CD4-positive, CD25-positive, alpha-beta regulatory T cell (primary cell): ENCODE data around the gene FMN2. TPM values are rescaled to one million over a fixed set of nuclear protein-coding genes. Genes with fewer than 3 reads are reported as not detected.
"Not testable (repeated sequence)": the region's sequence is repeated elsewhere in the genome, so short reads cannot be mapped to it uniquely, and the experiment has no call there.

Experiments
- ATAC-seq, 2 donors: fragments of 150-1000 bp; cut with Tn5 transposase; one replicate each; pipeline ENCODE4 v1.10.0; 2021; ENCODE audit warnings: low read depth in 2 of 2, moderate number of reproducible peaks in 2 of 2, moderate library complexity in 1 of 2
- DNase-seq, 3 donors: peaks; one replicate each; pipeline versions ENCODE4 v3.0.0 to v3.0.0-alpha.2; 2012 to 2022; ENCODE audit warnings: mixed read lengths in 1 of 3
- H3K27ac ChIP-seq: one replicate; pipeline ENCODE4 v1.7.0; 2013; ENCODE audit warnings: mild to moderate bottlenecking, low read length; ENCODE audit not compliant: insufficient read depth, poor library complexity, severe bottlenecking
- H3K27me3 ChIP-seq: one replicate; pipeline ENCODE4 v1.7.0; 2013; ENCODE audit warnings: low read length; ENCODE audit not compliant: control insufficient read depth, insufficient read depth
- H3K36me3 ChIP-seq: one replicate; pipeline ENCODE4 v1.7.0; 2013; ENCODE audit warnings: mild to moderate bottlenecking, low read length, moderate library complexity; ENCODE audit not compliant: control insufficient read depth, insufficient read depth
- H3K4me1 ChIP-seq: 2 replicates; pipeline ENCODE4 v1.7.0; 2013; ENCODE audit warnings: mild to moderate bottlenecking, low read length; ENCODE audit not compliant: insufficient read depth, control insufficient read depth, poor library complexity, severe bottlenecking
- H3K4me3 ChIP-seq: one replicate; pipeline ENCODE4 v1.7.0; 2013; ENCODE audit warnings: low read depth, mild to moderate bottlenecking, low read length, moderate library complexity
- H3K9me3 ChIP-seq, 2 experiments: 1 replicate in 1 of 2; 2 replicates in 1 of 2; pipeline ENCODE4 v1.7.0; 2013; ENCODE audit warnings: low read length in 2 of 2, mild to moderate bottlenecking in 1 of 2, moderate library complexity in 1 of 2; ENCODE audit not compliant: control insufficient read depth in 2 of 2
- H3K27ac Mint-ChIP-seq, 3 donors: one replicate each; pipeline ENCODE4 v1.8.0; 2020 to 2022; ENCODE audit warnings: mild to moderate bottlenecking in 3 of 3, mixed read lengths in 3 of 3, moderate library complexity in 2 of 3
- H3K27me3 Mint-ChIP-seq: one replicate; pipeline ENCODE4 v1.8.0; 2022; ENCODE audit warnings: mild to moderate bottlenecking, mixed read lengths
- H3K36me3 Mint-ChIP-seq: one replicate; pipeline ENCODE4 v1.8.0; 2020; ENCODE audit warnings: mixed read lengths
- H3K4me1 Mint-ChIP-seq, 4 donors: one replicate each; pipeline ENCODE4 v1.8.0; 2020 to 2022; ENCODE audit warnings: mixed read lengths in 4 of 4, mild to moderate bottlenecking in 1 of 4
- H3K4me3 Mint-ChIP-seq, 4 donors: one replicate each; pipeline ENCODE4 v1.8.0; 2020 to 2022; ENCODE audit warnings: mild to moderate bottlenecking in 4 of 4, mixed read lengths in 4 of 4, moderate library complexity in 3 of 4
- H3K9me3 Mint-ChIP-seq, 7 donors: one replicate each; pipeline ENCODE4 v1.8.0; 2020 to 2022; ENCODE audit warnings: mixed read lengths in 7 of 7, mild to moderate bottlenecking in 3 of 7, moderate library complexity in 2 of 7
- polyA plus RNA-seq, 4 donors: library from polyadenylated mRNA; unstranded; fragments of 300-500 nt; fragmentation: Illumina TruSeq; gene quantifications; one replicate each; pipeline ENCODE4 v1.2.3, GENCODE V29; 2021
- total RNA-seq: library from RNA; stranded (reverse); gene quantifications from one replicate; pipeline ENCODE4 v1.2.3, GENCODE V29; 2022

The FMN2 gene
- total and polyA plus RNA-seq, 5 donors from 2014 or later, result not detected

GRCh38 chr1:240319998-240320397 lies 228.3 kb downstream of the FMN2 start:
- Mint-ChIP-seq H3K4me3 (no peak overlapping the region), H3K36me3 (no peaks in the 10 kb centered on the region), H3K27ac (no peak overlapping the region), H3K4me1 (no peaks in the 10 kb centered on the region), H3K27me3 (no peaks in the 10 kb centered on the region), H3K9me3 (peaks cover 4 to 29% (median 12%) of the 10 kb centered on the region in 7 donors)
- ATAC-seq (no peak), DNase-seq (no peak)
- H3K36me3 ChIP-seq, result no peaks in the 10 kb centered on the region
- H3K27me3 ChIP-seq, result no peaks in the 10 kb centered on the region
- no peaks in the 10 kb centered on the region for H3K4me1 ChIP-seq
- no peak overlapping the region for H3K4me3 ChIP-seq
- no peak overlapping the region for H3K27ac ChIP-seq
- H3K9me3 ChIP-seq, result peaks cover 0 to 1% of the 10 kb centered on the region in 2 experiments

DNA sequence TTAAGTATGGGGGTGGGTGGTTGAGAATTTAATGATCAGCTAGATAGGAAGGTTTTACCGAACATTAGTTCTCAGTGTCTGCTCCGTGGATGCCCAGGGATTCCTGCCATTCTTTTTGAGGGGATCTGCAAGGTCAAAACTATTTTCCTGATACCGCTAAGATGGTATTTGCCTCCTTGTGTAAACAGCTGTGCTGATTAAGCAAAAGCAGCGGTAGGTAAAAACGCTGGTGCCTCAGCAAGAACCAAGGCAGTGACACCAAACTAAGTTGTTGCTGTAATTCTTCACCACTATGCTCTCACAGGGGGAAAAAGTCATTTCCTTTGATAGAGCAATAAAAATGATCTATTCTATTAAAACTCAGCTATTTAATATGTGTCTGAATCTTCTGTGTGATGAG lies 229.0 kb downstream of the FMN2 start:
- H3K4me1 Mint-ChIP-seq, result no peaks in the 10 kb centered on the region
- H3K9me3 ChIP-seq, result peaks cover 0 to 1% of the 10 kb centered on the region in 2 experiments

DNA sequence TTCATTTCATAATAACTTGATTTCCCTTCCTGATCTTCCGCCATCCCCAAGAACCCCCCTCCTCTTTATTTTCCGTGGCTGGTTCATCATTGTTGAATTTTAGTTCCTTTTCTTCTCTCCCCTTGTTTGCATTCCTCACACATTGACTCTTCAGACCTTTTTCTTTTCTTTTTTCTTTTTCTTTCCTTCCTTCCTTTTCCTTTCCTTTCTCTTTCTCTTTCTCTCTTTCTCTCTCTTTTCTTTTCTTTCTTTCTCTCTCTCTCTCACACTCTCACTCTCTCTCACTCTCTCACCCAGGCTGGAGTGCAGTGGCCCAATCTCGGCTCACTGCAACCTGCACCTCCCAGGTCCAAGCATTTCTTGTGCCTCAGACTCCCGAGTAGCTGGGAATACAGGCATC lies 231.3 kb downstream of the FMN2 start:
- no peaks in the 10 kb centered on the region for H3K4me1 Mint-ChIP-seq
- DNase-seq (no peak), ATAC-seq (no peak)
- H3K4me1 ChIP-seq, result no peaks in the 10 kb centered on the region
- no peak overlapping the region for H3K27ac Mint-ChIP-seq
- H3K9me3 Mint-ChIP-seq, result peaks cover 4 to 22% (median 14%) of the 10 kb centered on the region in 7 donors
- H3K27ac ChIP-seq, result no peak overlapping the region
- H3K4me3 Mint-ChIP-seq, result no peak overlapping the region
- peaks cover 1 to 7% of the 10 kb centered on the region in 2 experiments for H3K9me3 ChIP-seq
- H3K36me3 Mint-ChIP-seq, result no peaks in the 10 kb centered on the region
- no peaks in the 10 kb centered on the region for H3K27me3 ChIP-seq
- no peaks in the 10 kb centered on the region for H3K27me3 Mint-ChIP-seq
- no peaks in the 10 kb centered on the region for H3K36me3 ChIP-seq
- no peak overlapping the region for H3K4me3 ChIP-seq

More for the DNA sequence above, 229.0 kb downstream of the FMN2 start:
- H3K4me1 ChIP-seq, result no peaks in the 10 kb centered on the region
- H3K27ac ChIP-seq, result no peak overlapping the region
- DNase-seq (no peak), ATAC-seq (no peak)
- Mint-ChIP-seq H3K4me3 (no peak overlapping the region), H3K9me3 (peaks cover 4 to 29% (median 14%) of the 10 kb centered on the region in 7 donors), H3K27ac (no peak overlapping the region), H3K36me3 (no peaks in the 10 kb centered on the region), H3K27me3 (no peaks in the 10 kb centered on the region)
- no peaks in the 10 kb centered on the region for H3K27me3 ChIP-seq
- H3K4me3 ChIP-seq, result no peak overlapping the region
- H3K36me3 ChIP-seq, result no peaks in the 10 kb centered on the region

DNA sequence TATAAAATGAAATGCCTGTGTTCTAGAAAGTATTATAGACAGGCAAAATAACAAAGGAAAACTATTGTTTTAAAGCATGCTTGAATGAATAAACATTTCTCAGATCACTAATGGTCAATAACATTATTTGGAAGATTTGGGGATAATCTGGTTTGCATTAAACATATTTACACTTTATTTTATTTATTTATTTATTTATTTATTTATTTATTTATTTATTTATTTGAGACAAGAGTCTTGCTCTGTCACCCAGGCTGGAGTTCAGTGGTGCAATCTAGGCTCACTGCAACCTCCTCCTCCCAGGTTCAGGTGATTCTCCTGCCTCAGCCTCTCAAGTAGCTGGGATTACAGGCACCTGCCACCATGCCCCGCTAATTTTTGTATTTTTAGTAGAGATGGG lies 236.7 kb downstream of the FMN2 start:
- H3K4me3 Mint-ChIP-seq, result not testable (repeated sequence)

GRCh38 chr1:240329443-240329842 lies 237.8 kb downstream of the FMN2 start:
- no peak overlapping the region for H3K4me3 Mint-ChIP-seq
- Histone ChIP-seq H3K4me1 (no peaks in the 10 kb centered on the region), H3K27me3 (no peaks in the 10 kb centered on the region)

More for the DNA sequence above, 236.7 kb downstream of the FMN2 start:
- H3K27ac Mint-ChIP-seq, H3K36me3 Mint-ChIP-seq, H3K9me3 ChIP-seq, H3K4me1 ChIP-seq, H3K36me3 ChIP-seq, H3K4me3 ChIP-seq, H3K4me1 Mint-ChIP-seq, H3K27me3 Mint-ChIP-seq, H3K27ac ChIP-seq, H3K27me3 ChIP-seq, ATAC-seq, DNase-seq: not testable (repeated sequence)
- H3K9me3 Mint-ChIP-seq, result peaks cover 2 to 14% (median 9%) of the 10 kb centered on the region in 7 donors

GRCh38 chr1:240332672-240333071 lies 241.0 kb downstream of the FMN2 start:
- H3K27ac ChIP-seq, result no peak overlapping the region
- no peak overlapping the region for H3K4me3 ChIP-seq
- peaks cover 0 to 5% (median 0%) of the 10 kb centered on the region in 7 donors for H3K9me3 Mint-ChIP-seq
- H3K27me3 Mint-ChIP-seq, result no peaks in the 10 kb centered on the region
- no peaks in the 10 kb centered on the region for H3K36me3 ChIP-seq
- DNase-seq (no peak), ATAC-seq (no peak)
- H3K4me1 ChIP-seq, result no peaks in the 10 kb centered on the region
- H3K36me3 Mint-ChIP-seq, result no peaks in the 10 kb centered on the region
- no peak overlapping the region for H3K4me3 Mint-ChIP-seq
- no peak overlapping the region for H3K27ac Mint-ChIP-seq
- H3K27me3 ChIP-seq, result no peaks in the 10 kb centered on the region
- no peaks in the 10 kb centered on the region for H3K9me3 ChIP-seq
- no peaks in the 10 kb centered on the region for H3K4me1 Mint-ChIP-seq

More at GRCh38 chr1:240329443-240329842, 237.8 kb downstream of the FMN2 start:
- no peak for DNase-seq
- H3K4me3 ChIP-seq, result no peak overlapping the region
- H3K9me3 Mint-ChIP-seq, result peaks cover 2 to 6% (median 3%) of the 10 kb centered on the region in 7 donors
- no peaks in the 10 kb centered on the region for H3K36me3 Mint-ChIP-seq
- H3K27me3 Mint-ChIP-seq, result no peaks in the 10 kb centered on the region
- H3K4me1 Mint-ChIP-seq, result no peaks in the 10 kb centered on the region
- peaks cover 0 to 7% of the 10 kb centered on the region in 2 experiments for H3K9me3 ChIP-seq
- H3K27ac ChIP-seq, result no peak overlapping the region
- H3K27ac Mint-ChIP-seq, result no peak overlapping the region
- no peak for ATAC-seq
- H3K36me3 ChIP-seq, result no peaks in the 10 kb centered on the region

- Mint-ChIP-seq H3K27ac (no peak overlapping the region), H3K9me3 (peaks cover 0 to 14% (median 2%) of the 10 kb centered on the region in 7 donors), H3K4me1 (no peaks in the 10 kb centered on the region), H3K27me3 (no peaks in the 10 kb centered on the region), H3K4me3 (no peak overlapping the region), H3K36me3 (no peaks in the 10 kb centered on the region)
- no peak for ATAC-seq
- H3K4me1 ChIP-seq, result no peaks in the 10 kb centered on the region
- no peak overlapping the region for H3K27ac ChIP-seq
- H3K36me3 ChIP-seq, result no peaks in the 10 kb centered on the region
- H3K4me3 ChIP-seq, result no peak overlapping the region
- no peak for DNase-seq
- no peaks in the 10 kb centered on the region for H3K27me3 ChIP-seq
- no peaks in the 10 kb centered on the region for H3K9me3 ChIP-seq
These were observed 246.1 kb downstream of the FMN2 start for GRCh38 chr1:240337781-240338180.

- H3K27ac ChIP-seq, result no peak overlapping the region
- no peaks in the 10 kb centered on the region for H3K36me3 Mint-ChIP-seq
- H3K9me3 ChIP-seq, result no peaks in the 10 kb centered on the region
- no peaks in the 10 kb centered on the region for H3K4me1 ChIP-seq
- no peaks in the 10 kb centered on the region for H3K27me3 Mint-ChIP-seq
- no peak overlapping the region for H3K4me3 ChIP-seq
- H3K9me3 Mint-ChIP-seq, result peaks cover 0 to 19% (median 4%) of the 10 kb centered on the region in 7 donors
- H3K4me1 Mint-ChIP-seq, result no peaks in the 10 kb centered on the region
- DNase-seq (no peak), ATAC-seq (no peak)
- no peaks in the 10 kb centered on the region for H3K36me3 ChIP-seq
- H3K4me3 Mint-ChIP-seq, result no peak overlapping the region
- no peak overlapping the region for H3K27ac Mint-ChIP-seq
- H3K27me3 ChIP-seq, result no peaks in the 10 kb centered on the region
These were observed 247.2 kb downstream of the FMN2 start for GRCh38 chr1:240338837-240339236.
